HPDE6-E6E7 (cell line): Measurements from ENCODE around the gene RBM41.
A peak's percentile ranks its signal among the peaks of the same experiment; 100 is the strongest.
"Not testable (repeated sequence)": the region's sequence is repeated elsewhere in the genome, so short reads cannot be mapped to it uniquely, and the experiment has no call there.

Source experiments
- DNase-seq: peaks from one replicate; pipeline ENCODE4 v3.0.0; 2011; ENCODE audit warnings: missing footprints; ENCODE audit errors: extremely low spot score

RBM41 gene

GRCh38 chrX:107118322-107119147 lies at the start of gene RBM41:
Gene RBM41, minus strand, starts transcription at chrX:107118822. Its CDS starts 49 bp downstream, at chrX:107118773.
- peak; percentile 47 for DNase-seq

GRCh38 chrX:107168257-107168656 lies 49.6 kb upstream of the RBM41 start:
- DNase-seq: no peak

- no peak for DNase-seq
Observed at GRCh38 chrX:107167163-107167921, 48.7 kb upstream of the RBM41 start.

GRCh38 chrX:107157618-107158017 lies 39.0 kb upstream of the RBM41 start:
- DNase-seq: not testable (repeated sequence)

GRCh38 chrX:107155621-107156430 lies 37.2 kb upstream of the RBM41 start:
- DNase-seq: not testable (repeated sequence)

- DNase-seq: peak; percentile 48
Observed at GRCh38 chrX:107154787-107155620, 36.4 kb upstream of the RBM41 start.

- DNase-seq: no peak
Observed at GRCh38 chrX:107153005-107153404, 34.4 kb upstream of the RBM41 start.

- DNase-seq: no peak
Observed at GRCh38 chrX:107146670-107147069, 28.0 kb upstream of the RBM41 start.

GRCh38 chrX:107135965-107136307 lies 17.3 kb upstream of the RBM41 start:
- DNase-seq: peak; percentile 27

- DNase-seq: no peak
Observed at GRCh38 chrX:107135049-107135964, 16.7 kb upstream of the RBM41 start.

GRCh38 chrX:107123750-107124149 lies 5.1 kb upstream of the RBM41 start:
- no peak for DNase-seq

- no peak for DNase-seq
Observed at GRCh38 chrX:107119283-107119682, 661 bp upstream of the RBM41 start.

GRCh38 chrX:107117993-107118321 lies 665 bp downstream of the RBM41 start:
- DNase-seq: no peak

GRCh38 chrX:107107459-107107858 lies 11.2 kb downstream of the RBM41 start:
- DNase-seq: no peak

GRCh38 chrX:107102980-107103379 lies 15.6 kb downstream of the RBM41 start:
- no peak for DNase-seq

- no peak for DNase-seq
Observed at GRCh38 chrX:107076158-107076557, 42.5 kb downstream of the RBM41 start.

- DNase-seq: not testable (repeated sequence)
Observed at GRCh38 chrX:107057731-107058130, 60.9 kb downstream of the RBM41 start.

GRCh38 chrX:107054978-107055377 lies 63.6 kb downstream of the RBM41 start:
- DNase-seq: no peak

GRCh38 chrX:107050195-107050709 lies 68.4 kb downstream of the RBM41 start:
- DNase-seq: no peak

GRCh38 chrX:107047622-107048021 lies 71.0 kb downstream of the RBM41 start:
- no peak for DNase-seq
